Stimulated activated CD4-positive, alpha-beta T cell treated with anti-CD3 and anti-CD28 coated beads, Interleukin-15, amount 100 ng/mL, for 24 hours (primary cell): ENCODE measurements around the gene BCL2L2.
"Not testable (repeated sequence)": the region's sequence is repeated elsewhere in the genome, so short reads cannot be mapped to it uniquely, and the experiment has no call there.

ENCODE experiments used
- DNase-seq: peaks from one replicate; pipeline ENCODE4 v3.0.0-alpha.2; 2020

Gene BCL2L2

GRCh38 chr14:23324993-23325392 is 18.4 kb downstream of the BCL2L2 start:
- DNase-seq: no peak

- DNase-seq: not testable (repeated sequence)
Measured at GRCh38 chr14:23325746-23326145, 19.1 kb downstream of the BCL2L2 start.

DNA sequence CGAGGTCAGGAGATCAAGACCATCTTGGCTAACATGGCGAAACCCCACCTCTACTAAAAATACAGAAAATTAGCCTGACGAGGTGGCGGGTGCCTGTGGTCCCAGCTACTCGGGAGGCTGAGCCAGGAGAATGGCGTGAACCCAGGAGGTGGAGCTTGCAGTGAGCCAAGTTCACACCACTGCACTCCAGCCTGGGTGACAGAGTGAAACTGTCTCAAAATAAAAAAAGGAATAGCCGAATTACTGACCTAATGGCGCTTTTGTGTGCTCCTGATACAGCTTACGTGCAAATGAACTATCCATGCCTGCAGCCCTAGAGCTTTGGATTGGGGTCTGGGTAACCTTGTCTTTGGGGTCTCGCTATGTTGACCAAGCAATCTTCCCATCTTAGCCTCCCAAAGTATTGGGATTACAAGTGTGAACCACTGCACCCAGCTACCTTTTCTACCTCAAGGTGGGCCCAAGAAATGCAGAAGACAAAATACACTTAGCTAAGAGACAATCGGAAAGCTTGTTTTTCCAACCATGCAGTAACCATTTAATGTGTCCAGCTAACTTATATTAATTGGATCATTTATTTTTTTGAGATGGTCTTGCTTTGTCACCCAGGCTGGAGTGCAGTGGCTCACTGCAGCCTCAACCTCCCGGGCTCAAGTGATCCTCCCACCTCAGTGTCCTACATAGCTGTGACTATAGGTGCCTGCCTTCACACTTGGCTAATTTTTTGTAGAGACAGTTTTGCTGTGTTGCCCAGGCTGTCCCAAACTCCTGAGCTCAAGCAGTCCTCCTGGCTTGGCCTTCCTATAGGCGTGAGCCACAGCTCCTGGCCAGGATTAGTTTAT is 20.1 kb downstream of the BCL2L2 start:
- DNase-seq: no peak

DNA sequence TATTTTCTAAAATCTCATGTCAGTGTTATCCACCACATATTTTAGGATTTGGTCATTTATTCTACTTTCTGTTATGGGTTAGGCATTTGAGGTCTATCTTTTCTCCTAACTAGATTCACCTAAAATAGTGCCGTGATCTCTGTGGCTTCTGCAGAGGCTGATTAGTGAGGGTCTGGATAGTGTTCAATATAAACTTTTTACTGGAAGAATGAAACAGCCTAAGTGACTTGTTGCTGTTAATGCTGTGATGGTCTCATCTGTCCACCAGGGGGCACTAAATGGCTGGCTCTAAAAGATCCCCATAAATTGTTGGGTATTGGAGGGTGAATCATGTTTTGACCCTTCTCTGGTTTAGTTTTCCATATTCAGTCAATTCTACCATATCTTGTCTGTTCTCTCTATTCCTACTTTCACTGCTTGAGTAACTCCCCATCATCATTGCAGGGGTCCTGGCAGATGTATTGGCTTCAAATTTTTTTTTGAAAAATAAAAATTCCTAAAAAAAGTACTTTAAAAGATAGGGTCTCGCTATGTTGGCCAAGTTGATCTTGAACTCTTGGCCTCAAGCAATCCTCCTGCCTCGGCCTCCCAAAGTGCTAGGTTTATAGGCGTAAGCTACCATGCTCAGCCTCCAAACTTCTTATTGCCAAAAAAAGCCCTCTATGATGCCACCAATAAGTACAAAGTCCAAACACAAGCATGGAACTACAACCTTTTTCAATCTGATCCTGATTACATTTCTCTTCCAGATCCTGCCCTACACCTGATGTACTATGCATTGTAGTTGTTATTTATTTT is 21.5 kb downstream of the BCL2L2 start:
- peak; percentile 76 for DNase-seq

- no peak for DNase-seq
Measured at GRCh38 chr14:23335623-23336022, 29.0 kb downstream of the BCL2L2 start.

DNA sequence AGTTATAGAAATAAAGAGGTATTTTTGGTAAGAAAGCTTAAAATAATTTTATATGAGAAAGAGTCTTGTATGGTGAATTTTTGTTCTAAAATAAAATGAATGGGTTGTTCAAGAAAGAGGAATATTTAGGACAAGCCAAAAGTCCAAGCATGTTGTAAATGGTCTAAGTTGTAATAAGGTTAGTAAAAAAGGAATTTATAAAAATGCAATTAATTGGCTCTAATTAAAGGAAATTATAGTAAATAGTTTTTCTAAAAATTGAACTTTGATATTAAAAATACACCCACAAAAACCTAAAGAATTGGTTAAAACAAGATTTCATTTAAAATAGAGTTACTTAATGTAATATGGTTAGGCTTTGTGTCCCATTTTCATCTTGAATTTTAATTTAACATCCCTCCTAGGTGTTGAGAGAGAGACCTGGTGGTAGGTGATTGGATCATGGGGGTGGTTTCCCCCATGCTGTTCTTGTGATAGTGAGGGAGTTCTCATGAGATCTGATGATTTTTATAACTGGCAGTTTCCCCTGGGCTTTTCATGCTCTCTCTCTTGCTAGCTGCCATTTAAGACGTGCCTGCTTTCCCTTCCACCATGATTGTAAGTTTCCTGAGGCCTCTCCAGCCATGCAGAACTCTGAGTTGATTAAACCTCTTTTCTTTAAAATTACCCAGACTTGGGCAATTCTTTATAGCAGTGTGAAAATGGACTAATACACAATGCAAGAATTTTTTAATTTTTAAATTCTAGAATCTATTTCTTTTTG is 33.1 kb downstream of the BCL2L2 start:
- no peak for DNase-seq

DNA sequence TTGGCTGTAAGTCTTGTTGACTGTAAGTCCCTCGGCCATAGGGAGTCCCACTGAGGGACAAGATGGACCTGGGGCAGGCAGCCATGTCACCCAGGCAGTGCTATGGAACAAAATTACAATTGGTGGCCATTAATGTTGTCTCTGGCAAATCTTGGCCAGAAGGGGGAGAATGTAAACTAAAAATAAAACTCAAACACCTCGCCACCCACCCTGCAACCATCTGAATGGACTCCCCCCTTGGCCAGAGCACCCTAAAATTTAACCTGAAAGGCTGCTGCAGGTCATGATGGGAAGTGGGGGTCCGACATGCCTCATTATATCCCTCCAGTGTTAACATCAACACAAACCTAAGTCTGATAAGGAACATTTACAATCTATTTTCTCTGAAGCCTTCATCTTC is 37.8 kb downstream of the BCL2L2 start:
- DNase-seq: no peak

DNA sequence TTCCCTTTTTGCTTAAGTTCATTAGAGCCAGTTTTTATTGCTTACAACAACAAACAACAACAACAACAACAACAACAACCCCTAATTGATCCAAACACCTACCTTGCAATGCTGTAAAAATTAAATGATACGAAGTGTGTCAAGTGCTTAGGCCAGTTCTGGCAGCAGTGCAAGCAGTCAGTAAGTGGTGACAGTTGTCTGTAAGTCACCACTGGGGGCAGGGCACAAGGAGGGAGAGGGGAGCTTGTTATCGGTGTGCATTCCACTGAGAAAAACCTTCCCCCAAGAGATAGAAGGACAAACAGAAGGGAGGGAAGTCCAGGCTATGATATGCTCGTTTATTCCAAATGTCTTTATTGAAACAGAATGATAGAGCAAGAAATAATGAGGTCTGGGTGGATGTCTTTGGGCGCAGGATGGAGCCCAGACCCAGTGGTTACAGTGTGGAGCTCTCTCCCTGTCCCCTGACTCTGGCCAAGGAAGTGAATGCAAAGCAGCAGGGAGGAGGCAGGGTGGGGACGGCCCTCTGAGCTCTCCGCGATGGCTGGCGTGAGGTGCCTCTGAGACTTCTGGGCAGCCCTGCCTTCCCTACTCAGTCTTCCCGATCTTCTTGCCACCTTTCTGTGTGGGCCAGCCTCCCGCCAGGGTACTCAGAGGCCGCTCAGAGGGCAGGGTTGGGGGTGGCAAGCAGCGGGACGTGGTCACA is 39.5 kb downstream of the BCL2L2 start:
- DNase-seq: no peak

- no peak for DNase-seq
Measured at GRCh38 chr14:23346693-23347405, 40.2 kb downstream of the BCL2L2 start.

GRCh38 chr14:23347406-23348296 is 41.0 kb downstream of the BCL2L2 start:
- no peak for DNase-seq

DNA sequence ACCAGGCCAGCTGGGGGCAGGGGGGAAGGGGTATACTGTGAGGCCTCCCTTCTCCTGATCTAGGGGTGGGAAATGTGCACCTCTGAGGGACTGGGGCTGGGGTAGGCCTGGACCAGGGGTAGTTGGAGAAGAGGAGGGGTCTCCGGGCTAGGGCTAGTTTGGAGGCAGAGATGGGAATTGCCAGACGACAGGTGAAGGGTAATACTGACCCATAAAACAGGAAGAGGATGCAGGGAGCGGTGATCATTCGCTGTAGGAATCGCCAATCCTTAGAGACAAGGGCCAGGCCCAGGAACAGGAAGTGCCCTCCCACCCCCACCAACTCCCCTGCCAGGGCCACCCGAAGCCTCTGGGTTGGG is 41.6 kb downstream of the BCL2L2 start:
- no peak for DNase-seq

DNA sequence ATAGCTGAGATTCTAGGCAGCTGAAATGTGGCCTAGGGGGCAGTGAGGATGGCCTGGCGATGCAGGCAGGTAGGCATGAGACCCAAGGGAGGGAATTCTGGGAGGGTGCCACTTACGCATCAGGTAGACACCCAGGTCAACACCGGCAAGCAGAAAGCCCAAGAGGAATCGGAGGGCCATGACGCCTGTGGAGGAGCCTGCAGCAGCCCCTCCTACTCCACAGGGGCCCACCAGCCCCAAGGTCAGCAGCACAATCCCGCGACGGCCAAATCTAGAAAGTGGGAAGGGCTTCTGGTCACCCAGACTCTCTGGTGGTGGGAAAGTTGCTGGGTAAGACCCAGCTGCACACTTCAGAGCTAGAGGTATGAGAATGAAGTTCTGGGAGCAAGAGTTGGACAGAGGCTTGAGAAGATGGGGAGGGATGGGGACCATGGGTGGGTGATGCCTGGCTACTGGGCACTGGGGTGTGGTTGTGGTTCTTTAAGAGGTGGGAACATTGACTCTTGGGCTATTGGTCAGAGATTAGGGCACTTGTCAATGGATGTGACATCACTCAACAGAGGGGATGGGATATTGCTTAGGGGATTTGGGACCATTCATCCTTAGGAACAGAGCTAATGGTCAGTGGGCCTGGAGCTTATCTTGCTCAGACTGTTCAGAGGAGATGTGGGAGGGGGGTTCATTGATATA is 42.7 kb downstream of the BCL2L2 start:
- DNase-seq: no peak

GRCh38 chr14:23351681-23352505 is 45.3 kb downstream of the BCL2L2 start:
- DNase-seq: peak; percentile 21

GRCh38 chr14:23352506-23353432 is 46.1 kb downstream of the BCL2L2 start, which contains the start of gene SLC22A17:
Gene SLC22A17, minus strand, starts transcription at chr14:23352887.
- peak; percentile 74 for DNase-seq

DNA sequence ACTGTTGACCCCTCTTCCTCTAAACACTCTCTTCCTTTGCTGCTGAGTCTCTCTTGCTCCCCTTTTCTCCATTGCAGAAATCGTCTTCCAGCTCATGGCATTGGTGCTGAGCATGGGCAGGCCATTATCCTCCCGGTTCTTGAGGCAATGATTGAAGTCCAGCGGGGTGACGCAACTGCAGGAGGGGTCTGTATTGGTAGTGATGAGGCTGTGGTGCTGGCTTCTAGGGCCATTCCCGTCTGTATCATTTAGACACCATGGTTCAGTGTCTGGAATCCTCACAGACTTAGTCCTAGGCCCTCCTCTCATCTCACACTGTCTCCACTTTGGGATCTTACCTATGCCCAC is 46.8 kb downstream of the BCL2L2 start:
- no peak for DNase-seq

GRCh38 chr14:23354990-23355389 is 48.4 kb downstream of the BCL2L2 start:
- DNase-seq: no peak

- no peak for DNase-seq
Measured at GRCh38 chr14:23355871-23356435, 49.3 kb downstream of the BCL2L2 start.

GRCh38 chr14:23356662-23357061 is 50.0 kb downstream of the BCL2L2 start:
- DNase-seq: no peak
